OCI-LY7 (cell line): ENCODE results near the gene SLC22A25.

Experiments used
- CTCF ChIP-seq: fragments of 200-600 bp; sonication (generic); conservative IDR thresholded peaks from 2 replicates; pipeline ENCODE4 v1.5.1; 2014; ENCODE audit warnings: mild to moderate bottlenecking, antibody characterized with exemption, low read length, moderate library complexity, mixed read lengths
- EZH2phosphoT487 ChIP-seq: fragments of 200-600 bp; sonication (generic); IDR thresholded peaks from 2 replicates; pipeline ENCODE4 v1.6.1; 2018; ENCODE audit warnings: low read depth, borderline replicate concordance, mild to moderate bottlenecking, mixed run types, antibody characterized with exemption, low read length, moderate library complexity, mixed read lengths

- no peak for TF ChIP-seq CTCF
- TF ChIP-seq EZH2phosphoT487, result no peak
Measured at GRCh38 chr11:63214093-63214492, 29.3 kb downstream of the SLC22A25 start.
